ENCODE measurements around the gene CCDC182.

CCDC182 gene

DNA sequence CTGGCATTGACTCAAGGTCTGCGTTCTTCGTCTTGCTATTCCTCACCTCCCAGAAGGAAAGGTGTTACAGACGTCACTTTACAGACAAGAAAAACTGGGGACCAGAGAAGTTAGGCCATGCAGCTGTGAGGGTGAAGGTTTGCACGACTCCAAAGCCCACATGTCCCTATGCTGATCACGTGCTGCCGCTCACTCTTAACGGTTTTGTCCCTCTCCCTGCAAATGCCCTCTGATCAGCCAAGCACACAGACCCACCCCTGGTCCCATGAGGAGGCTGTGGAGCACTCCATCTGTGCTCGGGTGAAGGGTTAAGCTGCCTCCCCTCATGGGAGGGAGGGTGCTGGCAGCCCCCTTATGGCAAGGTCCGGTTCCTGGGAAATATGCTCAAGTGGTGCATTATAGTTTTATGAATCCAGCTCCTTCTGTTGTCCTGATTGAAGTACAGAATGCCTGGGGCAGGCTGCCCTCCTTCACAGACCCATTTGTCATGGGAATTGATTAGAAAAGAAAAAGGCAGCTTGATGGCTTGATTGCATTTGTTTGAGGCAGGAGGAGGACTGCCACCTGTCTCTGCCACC is 18.8 kb downstream of the CCDC182 start:
- no peak for DNase-seq

DNA sequence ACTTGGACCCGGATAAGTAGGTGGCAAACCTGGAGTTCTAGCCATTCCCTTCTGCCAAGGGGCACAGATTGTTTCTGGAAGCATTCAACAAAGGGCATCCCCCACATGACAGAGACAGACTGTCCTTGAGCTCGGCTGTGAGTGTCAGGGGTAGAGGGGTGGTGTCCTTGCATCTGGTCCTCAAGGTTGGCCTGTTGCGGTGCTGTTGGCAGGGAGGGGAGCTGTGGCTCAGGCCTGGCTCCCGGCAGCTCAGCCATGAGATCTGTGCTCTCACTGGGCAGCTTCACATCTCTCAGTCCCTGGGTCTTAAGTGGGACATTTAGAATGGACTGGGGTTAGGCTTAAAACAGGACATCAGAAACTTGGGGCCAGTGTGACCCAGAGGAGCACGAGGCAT is 20.4 kb downstream of the CCDC182 start:
- no peak for DNase-seq

DNA sequence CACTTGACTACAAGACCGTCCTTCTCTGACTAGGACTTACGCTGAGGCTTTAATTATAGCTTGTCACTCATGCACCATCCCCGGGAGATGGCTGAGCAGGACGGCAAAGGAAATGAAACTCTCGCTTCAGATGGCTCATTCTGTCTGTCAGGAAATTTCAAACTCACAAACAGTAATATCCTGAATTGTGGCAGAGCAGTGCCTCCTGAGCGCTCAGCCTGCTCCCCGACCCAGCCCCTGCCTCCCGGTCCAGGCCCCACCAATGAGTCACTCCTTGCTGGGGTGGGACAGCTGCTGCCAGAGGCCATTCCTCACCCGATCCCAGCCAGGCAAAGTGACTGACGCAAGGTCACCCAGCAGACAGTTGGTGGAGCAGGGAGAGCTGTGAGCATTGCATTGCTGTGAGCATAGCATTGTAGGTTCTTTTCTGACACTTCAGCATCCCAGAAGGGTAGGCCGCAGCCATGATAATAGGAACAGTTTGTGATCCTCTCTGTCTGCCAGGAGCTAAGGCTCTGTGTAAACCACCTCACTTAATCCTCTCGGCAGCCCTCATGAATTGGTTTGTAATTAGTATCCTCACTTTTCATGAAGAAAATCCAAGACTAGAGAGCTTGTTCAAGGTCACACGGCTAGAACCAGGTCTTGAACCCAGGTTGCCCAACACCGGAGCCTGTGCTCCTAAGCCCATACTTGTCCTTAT is 20.9 kb downstream of the CCDC182 start:
- peak in 1 of 2 donors; percentile 5 for DNase-seq

DNA sequence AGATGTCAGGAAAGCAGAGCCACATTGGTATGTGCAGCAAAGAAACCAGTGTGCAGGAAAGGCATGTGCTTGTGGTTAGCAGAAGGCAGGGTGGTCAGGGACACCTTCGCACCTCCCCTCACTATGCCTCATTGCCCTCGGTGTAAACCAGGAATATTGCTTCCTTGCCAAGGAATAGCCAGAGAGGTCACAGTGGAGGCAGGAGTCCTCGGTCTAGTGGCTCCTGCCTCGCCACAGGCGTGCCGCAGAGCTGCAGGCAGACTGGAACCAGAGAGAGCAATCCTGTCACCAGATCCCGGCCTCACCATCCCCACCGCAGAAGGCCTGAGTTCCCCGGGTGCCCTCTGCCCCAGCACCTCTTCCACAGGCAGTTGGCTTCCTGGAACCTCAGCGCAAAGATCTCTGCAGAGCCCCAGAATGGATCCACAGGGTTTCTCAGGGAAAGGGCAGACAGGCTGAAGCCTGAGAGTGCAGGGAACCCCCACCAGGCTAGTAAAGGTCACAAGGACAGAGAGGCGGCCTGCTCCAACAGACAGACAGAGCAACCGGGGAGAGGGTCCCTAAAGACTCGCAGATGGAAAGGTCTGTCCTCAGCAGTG is 21.6 kb downstream of the CCDC182 start:
- no peak for DNase-seq

DNA sequence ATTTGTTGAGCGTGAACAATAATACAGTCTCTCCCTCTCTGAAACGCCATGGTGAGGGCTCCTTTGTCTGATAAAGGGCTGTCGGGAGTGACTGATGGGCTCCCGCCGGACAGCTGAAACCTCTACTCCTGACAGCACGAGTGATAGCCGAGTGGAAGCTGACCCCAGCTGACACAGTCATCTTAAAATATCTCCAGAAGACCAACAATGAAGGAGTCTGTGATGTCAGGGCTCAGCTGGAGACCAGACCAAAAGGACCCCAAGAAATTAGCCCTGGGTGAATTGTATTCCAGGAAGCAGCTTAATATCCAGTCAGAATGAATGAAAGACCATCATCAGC is 22.4 kb downstream of the CCDC182 start:
- no peak for DNase-seq

DNA sequence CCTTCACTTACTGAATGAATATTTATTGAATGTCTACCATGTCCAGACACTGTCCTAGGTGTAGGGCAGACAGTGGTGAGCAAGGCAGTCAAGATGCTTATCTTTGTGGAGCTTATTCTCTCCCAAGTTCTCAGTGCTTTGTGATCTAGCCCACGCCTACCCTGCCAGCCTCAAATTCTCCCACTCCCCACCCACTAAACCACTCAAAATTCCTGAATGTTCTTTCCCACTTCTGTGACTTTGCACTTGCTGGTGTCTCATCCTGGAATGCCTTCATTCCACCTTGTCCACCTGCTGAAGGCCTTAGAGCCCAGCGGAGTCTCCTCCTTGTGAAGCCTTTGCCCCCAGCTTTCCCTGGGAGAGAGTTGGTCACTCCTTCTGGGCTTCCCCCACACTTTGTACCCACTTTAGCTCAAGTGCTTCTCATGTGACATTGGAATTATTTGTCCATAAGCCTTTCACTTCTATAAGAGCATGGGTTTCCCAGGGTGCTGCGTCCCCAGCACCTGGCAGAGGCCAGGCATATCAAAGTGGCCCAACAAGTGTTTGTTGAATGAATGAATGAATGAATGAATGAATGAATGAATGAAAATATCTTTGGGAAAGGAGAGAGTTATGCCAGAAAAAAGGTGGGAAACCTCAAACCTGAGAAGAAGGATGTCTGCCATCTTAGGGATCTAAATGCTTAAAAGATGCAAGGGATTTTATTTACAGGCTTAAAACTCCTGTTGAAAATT is 23.0 kb downstream of the CCDC182 start:
- no peak for DNase-seq

DNA sequence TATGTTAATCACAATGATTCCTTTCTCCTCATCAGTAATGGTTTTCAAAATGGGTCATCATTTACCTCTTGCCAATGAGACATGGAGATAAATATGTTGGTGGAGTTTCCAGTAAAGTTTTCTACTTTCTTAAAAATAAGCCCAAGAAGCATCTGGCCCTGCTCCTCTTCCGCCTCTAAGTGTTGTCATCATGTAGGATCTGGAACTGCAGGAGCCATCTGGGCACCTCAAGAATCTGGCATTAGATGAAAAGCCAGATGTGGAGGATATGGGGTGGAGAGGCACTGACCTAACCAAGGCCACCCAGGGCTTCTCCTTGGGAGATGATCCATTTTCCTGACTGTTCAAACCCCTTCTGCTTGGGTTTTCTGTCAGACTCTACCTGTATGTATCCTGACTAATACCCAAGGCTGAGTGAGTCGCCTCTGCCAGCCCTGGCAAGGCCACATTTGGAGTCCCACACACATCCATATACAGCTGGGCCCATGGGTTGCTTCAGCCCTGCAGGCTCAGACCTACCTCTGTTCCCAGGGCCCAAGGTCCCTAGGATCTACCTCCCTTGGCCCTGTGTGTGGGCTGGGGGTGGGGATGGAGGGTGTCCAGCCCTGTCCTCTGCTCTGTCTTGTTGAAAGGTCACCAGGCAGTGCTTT is 24.6 kb downstream of the CCDC182 start:
- no peak for DNase-seq

DNA sequence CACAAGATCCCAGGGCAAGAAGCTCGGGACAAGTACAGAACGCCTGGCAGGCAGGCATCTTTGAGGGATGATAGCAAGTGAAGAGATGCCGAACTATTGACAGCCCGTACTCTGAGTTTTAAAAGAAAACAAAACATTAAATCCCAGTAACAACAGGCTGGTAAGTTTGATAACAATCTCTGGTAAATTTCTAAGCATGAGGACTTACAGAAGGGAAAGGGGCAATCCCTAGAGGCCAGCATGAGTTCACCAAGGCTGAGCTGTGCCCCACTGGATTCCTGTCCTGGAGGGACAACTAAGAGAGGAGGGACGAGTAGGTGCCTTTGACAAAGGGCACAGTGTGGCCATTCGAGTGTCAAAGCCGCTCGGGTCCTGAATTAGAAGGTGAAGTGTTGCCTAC is 26.2 kb downstream of the CCDC182 start:
- DNase-seq: no peak

DNA sequence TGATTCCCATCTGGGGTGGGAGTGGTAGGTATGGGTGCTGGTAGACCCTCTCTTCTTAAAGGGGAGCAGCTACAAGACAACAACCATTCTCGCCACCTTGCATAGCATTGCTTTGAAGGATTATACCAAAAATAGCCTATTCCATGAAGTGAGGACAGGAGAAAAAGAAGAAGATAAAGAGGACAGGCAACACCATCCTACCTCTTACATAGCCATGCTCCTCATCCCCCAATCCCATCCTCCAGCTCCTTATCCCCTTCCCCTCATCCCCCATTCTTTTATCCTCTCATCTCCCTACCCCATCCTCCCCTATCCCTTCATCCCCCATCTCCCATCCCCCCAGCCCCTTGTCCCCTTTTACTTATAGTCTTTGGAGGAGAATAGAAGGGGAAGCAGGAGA is 29.1 kb downstream of the CCDC182 start:
- DNase-seq: no peak

DNA sequence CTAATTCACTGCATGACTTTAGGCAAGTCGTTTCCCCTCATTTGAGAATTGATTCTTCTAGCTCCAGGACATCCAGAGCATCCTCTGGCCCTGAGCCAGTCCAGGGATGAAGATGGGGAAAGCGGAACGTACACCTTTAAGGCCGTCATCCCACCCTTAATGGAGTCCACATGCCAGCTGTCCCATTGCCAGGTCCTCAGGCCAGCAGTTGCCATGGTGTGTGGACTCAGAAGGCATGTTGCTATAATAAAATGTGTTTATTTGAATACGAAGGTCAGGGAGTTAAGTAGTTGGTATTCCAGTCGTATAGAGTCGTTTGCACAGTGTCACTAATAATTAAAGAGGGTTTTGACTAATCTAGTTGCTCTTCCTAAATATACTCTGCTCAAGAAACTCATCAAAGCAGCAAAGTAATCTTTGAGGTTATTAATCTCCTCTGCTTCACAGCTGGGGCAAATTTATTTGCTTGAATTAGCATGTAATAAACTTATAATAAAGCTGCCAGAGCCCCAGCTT is 30.4 kb downstream of the CCDC182 start:
- no peak for DNase-seq

DNA sequence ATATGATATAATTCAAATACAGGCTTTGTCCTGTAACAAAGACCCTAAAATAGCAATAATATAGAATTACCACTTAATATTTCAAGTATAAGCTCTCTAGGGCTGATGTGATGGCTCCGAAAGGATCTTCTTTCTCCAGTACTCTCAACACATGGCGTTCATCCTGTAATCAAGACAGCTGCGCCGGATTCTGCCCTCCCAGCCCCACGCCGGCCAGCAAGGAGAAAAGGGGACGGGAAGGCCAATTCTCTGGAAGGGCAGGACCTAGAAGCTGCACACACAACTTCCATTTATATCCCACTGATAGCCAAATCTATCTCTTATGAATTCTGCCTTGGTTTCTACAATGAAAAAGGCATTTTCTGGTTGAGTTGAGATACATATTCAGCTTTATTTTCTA is 32.0 kb downstream of the CCDC182 start:
- no peak for DNase-seq

DNA sequence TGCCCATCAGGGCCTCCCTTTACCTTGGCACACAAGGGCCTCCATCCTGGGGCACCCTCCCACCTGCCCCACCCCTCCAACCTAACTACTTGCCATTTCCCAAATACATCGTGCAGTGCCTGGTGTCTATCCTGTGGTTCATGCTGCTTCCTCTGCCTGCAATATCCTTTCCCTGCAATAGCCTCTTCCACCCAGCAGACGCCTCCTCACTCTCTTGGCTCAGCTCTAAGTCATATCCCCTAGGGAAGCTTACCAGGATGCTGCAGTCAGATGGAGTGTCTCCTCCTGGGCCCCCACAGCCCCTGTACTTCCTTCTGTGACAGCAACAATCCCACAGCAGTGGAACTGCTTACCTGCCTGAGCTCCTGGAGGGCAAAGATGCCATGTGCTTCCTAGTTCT is 36.7 kb downstream of the CCDC182 start:
- no peak for DNase-seq

DNA sequence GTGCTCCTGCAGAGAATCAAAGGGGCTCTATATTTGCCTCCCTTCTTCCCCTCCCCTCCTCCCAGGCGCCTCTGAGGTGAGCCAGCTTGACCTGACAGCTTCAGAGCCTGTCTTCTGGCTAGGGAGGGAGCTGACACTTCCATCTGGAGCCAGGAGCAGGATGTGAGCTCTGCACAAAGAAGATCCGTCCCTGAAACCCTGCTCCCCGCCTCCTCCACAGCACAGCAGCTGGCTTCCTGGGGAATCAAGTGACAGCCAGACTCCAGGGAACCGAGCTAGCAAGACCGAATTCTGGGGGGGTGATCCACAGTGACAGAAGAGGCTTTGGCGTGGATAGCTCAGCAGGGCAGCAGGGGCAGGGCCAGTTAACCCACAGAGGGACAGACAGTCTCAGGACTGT is 37.2 kb downstream of the CCDC182 start:
- no peak for DNase-seq

DNA sequence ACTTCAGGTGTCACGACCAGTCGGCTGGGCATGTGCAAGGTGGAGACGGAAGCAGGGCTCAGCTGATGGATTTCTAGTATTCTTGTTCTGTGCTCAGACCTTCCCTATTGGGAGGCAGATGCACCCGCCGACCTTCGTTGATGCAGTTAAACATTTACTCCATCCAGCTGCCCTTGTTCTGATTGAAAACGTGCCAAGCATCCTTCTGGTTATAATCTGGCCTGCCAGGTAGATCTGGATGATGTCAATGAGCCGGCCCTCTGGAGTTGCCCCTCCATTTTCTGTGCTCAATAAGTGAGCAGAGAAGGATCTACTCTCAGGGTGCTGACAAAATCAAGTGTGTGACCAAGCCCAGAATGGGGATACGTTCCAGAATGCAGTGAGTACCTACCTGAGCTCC is 38.3 kb downstream of the CCDC182 start:
- DNase-seq: no peak

DNA sequence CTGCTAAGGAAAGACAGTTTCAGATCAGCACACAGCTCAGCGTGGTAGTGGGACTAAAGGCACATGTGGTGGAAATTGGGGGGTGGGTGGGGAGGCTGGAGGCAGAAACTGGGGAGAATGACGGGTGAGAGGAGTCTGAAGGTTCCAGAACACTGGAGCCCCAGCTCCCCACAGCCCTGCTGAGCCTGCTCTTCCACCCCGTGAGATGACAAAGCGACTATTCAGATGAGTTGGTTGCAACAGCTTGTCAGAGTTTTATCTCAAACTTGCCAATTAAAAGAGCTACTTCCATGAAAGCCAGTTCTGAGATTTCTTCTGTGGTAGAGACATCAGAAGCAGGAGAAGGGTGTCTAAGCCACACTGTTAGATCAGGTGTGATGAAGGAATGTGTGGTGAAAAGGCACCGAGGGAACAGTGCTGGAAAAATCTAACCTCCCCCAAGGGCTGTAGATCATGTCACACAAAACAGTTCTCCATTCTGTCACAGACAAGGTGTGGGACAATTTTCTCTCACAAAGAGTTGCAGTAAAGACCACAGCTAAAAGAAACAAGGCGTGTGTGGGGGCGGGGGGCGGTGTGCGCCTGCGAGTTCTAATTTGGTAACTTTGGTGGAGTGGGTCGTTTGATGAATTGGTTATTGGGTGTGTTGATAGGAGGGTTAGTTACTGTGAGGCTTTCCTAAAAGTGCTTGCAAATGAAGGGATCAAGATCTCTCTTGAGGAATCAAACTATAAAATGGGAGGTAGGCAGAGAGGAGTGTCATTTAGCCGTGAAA is 39.0 kb downstream of the CCDC182 start:
- DNase-seq: no peak

DNA sequence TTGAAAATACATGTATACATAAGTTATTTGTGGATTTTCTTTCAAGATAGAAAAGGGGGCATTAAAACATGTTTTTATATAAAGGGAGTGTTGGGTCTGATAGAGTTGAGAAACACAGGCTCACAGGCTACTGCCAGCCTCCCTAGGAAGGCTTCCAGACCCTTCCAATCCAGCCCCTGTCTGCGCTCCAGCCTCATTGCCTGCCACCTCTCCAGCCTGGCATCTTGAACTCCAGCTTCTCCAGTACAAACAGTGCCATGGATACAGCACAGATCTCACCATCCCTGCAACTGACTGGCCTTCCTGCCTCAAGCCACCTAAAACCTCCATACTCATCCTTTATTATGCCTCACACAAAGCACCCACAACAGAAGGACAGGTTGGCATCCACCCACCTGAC is 40.7 kb downstream of the CCDC182 start:
- no peak for DNase-seq

DNA sequence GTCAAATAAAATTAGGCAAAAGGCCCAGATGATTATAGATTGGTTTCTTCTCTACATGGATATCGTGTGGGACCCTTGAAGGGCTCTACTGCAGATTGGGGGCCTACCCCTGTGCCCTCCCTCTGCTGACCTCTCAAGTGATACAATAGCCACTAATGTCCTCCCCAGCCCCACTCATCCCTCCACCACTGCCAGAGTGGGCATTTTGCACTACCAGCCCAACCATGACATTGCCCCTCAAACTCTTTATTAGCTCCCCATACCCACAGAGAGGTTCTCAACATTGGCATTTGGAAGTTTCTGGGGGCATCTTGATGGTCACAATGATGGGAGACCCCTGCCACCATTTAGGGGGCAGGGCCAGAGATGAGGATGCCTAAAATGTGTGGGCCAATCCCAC is 41.8 kb downstream of the CCDC182 start:
- no peak for DNase-seq

DNA sequence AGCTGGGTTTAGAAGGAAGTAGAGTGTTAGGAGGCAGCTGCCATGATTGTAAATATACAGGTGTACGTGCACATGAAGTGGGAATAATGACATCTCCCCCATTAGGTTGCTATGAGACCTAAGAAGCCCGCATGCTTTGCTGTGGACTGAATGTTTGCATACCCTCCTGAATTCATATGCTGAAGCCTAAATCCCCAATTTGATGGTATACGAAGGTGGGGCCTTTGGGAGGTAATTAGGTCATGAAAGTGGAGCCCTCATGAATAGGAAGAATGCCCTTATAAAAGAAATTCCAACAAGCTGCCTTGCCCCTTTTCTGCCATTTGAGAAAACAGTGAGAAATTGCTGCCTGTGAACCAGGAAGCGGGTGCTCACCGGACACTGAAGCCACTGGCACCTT is 44.0 kb downstream of the CCDC182 start:
- no peak for DNase-seq

DNA sequence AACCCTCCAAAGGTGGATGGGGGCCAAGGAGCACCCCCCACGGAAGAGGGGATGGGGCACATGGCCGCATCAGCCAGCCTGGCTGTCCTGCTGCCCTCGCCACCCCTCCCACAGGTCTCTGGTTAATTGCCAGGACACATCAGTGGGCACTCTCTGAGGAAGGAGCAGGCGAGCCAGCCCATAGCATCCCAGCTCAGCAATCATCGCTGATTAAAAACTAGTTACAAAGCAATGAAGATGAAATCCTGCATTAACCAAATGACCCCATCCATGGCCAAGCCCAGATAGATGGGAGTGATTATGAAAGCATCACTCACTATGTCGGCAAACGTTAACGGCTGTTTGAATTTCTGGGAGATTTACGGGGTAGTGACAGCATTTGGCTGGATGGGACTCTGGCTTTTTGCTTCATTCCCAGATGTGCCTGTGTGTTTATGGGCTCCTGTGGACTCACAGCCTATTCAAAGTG is 45.3 kb downstream of the CCDC182 start:
- DNase-seq: no peak

DNA sequence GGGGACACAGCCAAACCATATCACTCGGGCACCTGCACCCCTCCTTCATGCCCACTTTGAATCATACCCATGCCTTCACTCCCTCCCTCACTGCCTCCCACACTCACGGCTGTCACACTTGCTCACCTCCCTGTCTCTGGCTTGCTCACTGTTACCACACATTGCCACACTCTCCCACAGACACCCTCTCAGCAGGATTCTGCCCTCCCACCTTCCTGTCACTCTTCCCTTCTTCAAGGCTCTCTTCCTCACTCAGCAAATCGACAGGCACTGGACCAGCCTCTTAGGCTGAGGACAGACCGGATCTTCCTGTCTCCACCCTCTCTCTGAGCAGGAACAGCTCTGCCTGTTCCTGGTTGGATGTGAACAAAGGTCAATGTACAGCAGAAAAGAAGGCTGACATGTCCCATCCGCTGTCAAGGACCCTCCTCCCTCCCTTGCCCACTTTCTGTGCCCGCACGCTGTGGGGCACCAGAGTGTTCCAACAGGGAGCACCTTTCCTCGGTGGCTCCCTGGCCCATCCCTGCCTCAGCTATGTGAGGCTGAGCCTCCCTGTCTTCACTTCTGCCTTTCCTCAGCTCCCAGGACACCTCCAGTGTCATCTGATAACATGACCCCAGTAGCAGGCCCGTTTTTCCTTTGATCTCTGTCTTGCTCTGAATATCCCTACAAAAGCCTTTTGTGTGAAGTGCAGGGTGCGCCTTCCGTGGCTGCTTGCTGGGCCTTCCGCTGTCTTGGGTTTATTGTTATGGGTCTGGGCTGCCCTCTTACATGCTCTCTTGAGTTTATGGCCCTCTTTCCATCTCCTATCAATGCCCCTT is 47.0 kb downstream of the CCDC182 start:
- peak in 1 of 2 donors; percentile 23 for DNase-seq

DNA sequence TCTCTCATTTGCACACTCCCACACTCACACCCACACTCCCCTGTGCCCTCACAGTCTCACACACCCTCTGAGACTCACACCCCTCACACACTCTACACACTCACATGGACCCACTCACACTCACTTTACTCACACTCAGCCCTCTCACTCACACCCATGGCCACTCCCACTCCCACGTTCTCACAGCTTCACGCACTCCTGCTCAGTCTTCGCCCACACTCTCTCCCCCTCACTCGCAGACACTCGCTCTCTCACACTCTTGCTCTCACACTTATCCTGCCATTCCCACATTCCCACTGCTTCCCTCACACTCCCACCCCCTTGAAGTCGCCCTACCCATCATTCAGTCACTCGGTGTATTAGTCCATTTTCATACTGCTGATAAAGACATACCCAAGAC is 47.9 kb downstream of the CCDC182 start:
- DNase-seq: no peak

DNA sequence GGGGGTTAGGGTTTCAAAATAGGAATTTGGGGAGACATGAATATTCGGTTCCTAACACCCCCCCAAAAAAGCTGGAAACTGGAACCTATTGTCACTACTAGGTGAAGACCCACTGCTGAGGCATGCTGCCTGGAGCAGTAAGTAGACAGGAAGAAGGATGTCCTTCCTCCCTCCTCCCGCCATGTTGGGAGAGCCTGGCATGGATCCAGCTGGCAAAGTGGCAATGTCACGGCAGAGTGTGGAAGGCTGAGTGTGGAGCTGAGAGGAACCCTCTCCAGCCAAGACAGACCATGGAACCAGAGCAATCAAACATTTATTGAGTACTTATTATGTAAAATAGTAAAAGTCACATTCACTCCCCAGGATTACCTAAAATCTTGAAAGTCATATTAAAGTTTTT is 49.0 kb downstream of the CCDC182 start:
- no peak for DNase-seq
